ENCODE results near the gene NTHL1.

The NTHL1 gene

GRCh38 chr16:1991588-1991947 is 56.1 kb downstream of the NTHL1 start:
- DNase-seq: no peak
- no peak for ATAC-seq (replicated peaks)
- Mint-ChIP-seq H3K4me3 (peak overlapping the region; percentile 88 to 95), H3K27ac (peak overlapping the region; percentile 98), H3K4me1 (peaks cover 28 to 37% of the 10 kb centered on the region in 2 donors), H3K36me3 (peaks cover 20 to 45% of the 10 kb centered on the region in 2 donors), H3K27me3 (no peaks in the 10 kb centered on the region), H3K9me3 (no peaks in the 10 kb centered on the region)

- DNase-seq (peak; percentile 89), ATAC-seq (replicated peaks) (peak; percentile 76 to 80)
- Mint-ChIP-seq H3K27me3 (no peaks in the 10 kb centered on the region), H3K36me3 (peaks cover 24 to 47% of the 10 kb centered on the region in 2 donors), H3K27ac (peak overlapping the region; percentile 98), H3K4me3 (peak overlapping the region; percentile 88 to 95), H3K4me1 (peaks cover 31 to 39% of the 10 kb centered on the region in 2 donors), H3K9me3 (no peaks in the 10 kb centered on the region)
These were observed 56.5 kb downstream of the NTHL1 start for GRCh38 chr16:1991135-1991551.

- no peaks in the 10 kb centered on the region for H3K9me3 Mint-ChIP-seq
- ATAC-seq (replicated peaks) (peak; percentile 27 to 32), DNase-seq (peak; percentile 57)
- H3K27ac Mint-ChIP-seq: peak overlapping the region; percentile 98
- peaks cover 33 to 43% of the 10 kb centered on the region in 2 donors for H3K4me1 Mint-ChIP-seq
- peaks cover 23 to 49% of the 10 kb centered on the region in 2 donors for H3K36me3 Mint-ChIP-seq
- H3K4me3 Mint-ChIP-seq: peak overlapping the region; percentile 88 to 95
- H3K27me3 Mint-ChIP-seq: no peaks in the 10 kb centered on the region
These were observed 57.1 kb downstream of the NTHL1 start for GRCh38 chr16:1990351-1991134.

GRCh38 chr16:1990101-1990350 is 57.6 kb downstream of the NTHL1 start:
- no peak for ATAC-seq (replicated peaks)
- H3K9me3 Mint-ChIP-seq: no peaks in the 10 kb centered on the region
- H3K4me1 Mint-ChIP-seq: peaks cover 36 to 48% of the 10 kb centered on the region in 2 donors
- no peak for DNase-seq
- H3K27me3 Mint-ChIP-seq: no peaks in the 10 kb centered on the region
- no peak overlapping the region for H3K27ac Mint-ChIP-seq
- H3K4me3 Mint-ChIP-seq: peak overlapping the region; percentile 88 to 95
- peaks cover 18 to 43% of the 10 kb centered on the region in 2 donors for H3K36me3 Mint-ChIP-seq
